ENCODE data around the gene ERGIC1.

DNA sequence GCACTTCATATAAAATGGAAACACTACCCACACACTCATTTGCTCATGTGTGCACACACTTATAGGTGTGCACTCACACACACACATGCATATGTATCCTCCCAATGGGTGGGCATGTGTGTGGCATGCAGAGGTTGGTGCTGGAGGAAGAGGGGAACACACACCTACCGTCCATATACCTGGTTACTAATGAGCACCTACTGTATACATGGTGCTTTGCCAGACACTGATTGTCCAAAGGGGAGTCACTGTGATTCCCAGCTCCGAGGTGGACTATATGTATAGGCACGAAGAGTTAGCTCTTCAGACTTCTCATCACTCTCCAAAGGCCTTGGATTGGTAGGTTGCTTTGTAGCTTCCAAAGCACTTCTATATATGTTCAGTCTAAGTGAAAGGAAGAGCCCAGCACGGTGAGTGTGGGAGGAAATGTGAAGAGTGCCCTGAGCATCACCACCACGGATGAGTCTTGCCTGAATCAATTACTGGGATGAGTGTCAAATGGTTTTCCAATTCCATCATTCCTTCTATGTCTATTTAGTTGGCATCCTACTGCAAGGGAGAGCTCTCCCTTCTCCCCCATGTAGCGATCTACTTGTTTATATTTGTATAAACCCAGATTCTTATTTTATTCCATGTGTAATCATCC is 12.6 kb upstream of the ERGIC1 start:
- TF ChIP-seq POLR2A (IDR thresholded peaks at IDR 0.05), result no peak
- no peak for TF ChIP-seq CTCF (IDR thresholded peaks at IDR 0.05)

All from adrenal gland (tissue), 5 donors.